DND-41 (cell line): Measurements from ENCODE around the gene PAX2.

Experiments
- ATAC-seq: fragments of 200-7000 bp; cut with Tn5 transposase; 3 replicates; pipeline ENCODE4 v1.9.1; 2021; ENCODE audit warnings: low read depth; ENCODE audit not compliant: insufficient read depth
- DNase-seq: peaks from one replicate; pipeline ENCODE4 v3.0.0-alpha.2; 2020
- H2AFZ ChIP-seq: 2 replicates; pipeline ENCODE4 v1.6.0; 2012; ENCODE audit warnings: low read depth, low read length
- H3K27ac ChIP-seq: 2 replicates; pipeline ENCODE4 v1.5.1; 2012; ENCODE audit warnings: low read length, inconsistent platforms
- H3K27me3 ChIP-seq: fragments of 200-600 bp; sonication (generic); 2 replicates; pipeline ENCODE4 v1.6.0; 2012; ENCODE audit warnings: low read length, mild to moderate bottlenecking, inconsistent platforms; ENCODE audit not compliant: insufficient read depth, poor library complexity
- H3K36me3 ChIP-seq: 2 replicates; pipeline ENCODE4 v1.5.1; 2012; ENCODE audit warnings: low read length, inconsistent platforms; ENCODE audit not compliant: insufficient read depth
- H3K4me1 ChIP-seq: 2 replicates; pipeline ENCODE4 v1.5.1; 2012; ENCODE audit warnings: mild to moderate bottlenecking, low read length; ENCODE audit not compliant: insufficient read depth
- H3K4me2 ChIP-seq: 2 replicates; pipeline ENCODE4 v1.6.0; 2012; ENCODE audit warnings: mild to moderate bottlenecking, moderate library complexity, low read length, inconsistent platforms; ENCODE audit not compliant: insufficient read depth
- H3K4me3 ChIP-seq, 2 experiments: fragments of 200-600 bp in 1 of 2; shearing (Covaris generic) in 1 of 2; 2 replicates each; pipeline ENCODE4 v1.5.1; 2012 to 2016; ENCODE audit warnings: inconsistent platforms in 2 of 2, low read length in 2 of 2, mild to moderate bottlenecking in 2 of 2, low read depth in 1 of 2, moderate library complexity in 1 of 2
- H3K79me2 ChIP-seq: 2 replicates; pipeline ENCODE4 v1.6.0; 2012; ENCODE audit warnings: low read length, inconsistent platforms; ENCODE audit not compliant: insufficient read depth
- H3K9ac ChIP-seq: 2 replicates; pipeline ENCODE4 v1.6.0; 2012; ENCODE audit warnings: low read depth, mild to moderate bottlenecking, inconsistent platforms, low read length, moderate library complexity
- H3K9me3 ChIP-seq: 2 replicates; pipeline ENCODE4 v1.5.1; 2012; ENCODE audit warnings: low read length, moderate library complexity, mild to moderate bottlenecking, inconsistent platforms; ENCODE audit not compliant: insufficient read depth, severe bottlenecking
- H4K20me1 ChIP-seq: 2 replicates; pipeline ENCODE4 v1.6.0; 2012; ENCODE audit warnings: low read length; ENCODE audit not compliant: insufficient read depth
- EZH2 ChIP-seq: IDR thresholded peaks from 3 replicates; pipeline ENCODE4 v1.6.1; 2012; ENCODE audit warnings: borderline replicate concordance, low read depth, mild to moderate bottlenecking, moderate library complexity, low read length, inconsistent platforms; ENCODE audit not compliant: severe bottlenecking
- TF ChIP-seq, protein P1 (sequence below): IDR thresholded peaks from 2 replicates; pipeline ENCODE4 v1.5.1; 2012; ENCODE audit warnings: borderline replicate concordance, low read length, moderate library complexity, mild to moderate bottlenecking; ENCODE audit not compliant: poor library complexity, severe bottlenecking; ENCODE audit errors: extremely low read depth

Gene PAX2

GRCh38 chr10:100728928-100729861 is 16.2 kb upstream of the PAX2 start:
- Histone ChIP-seq H4K20me1 (no peaks in the 10 kb centered on the region), H3K9ac (no peak overlapping the region), H3K27me3 (peaks cover 17% of the 10 kb centered on the region), H3K4me1 (no peaks in the 10 kb centered on the region), H3K9me3 (no peaks in the 10 kb centered on the region), H2AFZ (no peak overlapping the region), H3K27ac (no peak overlapping the region), H3K36me3 (no peaks in the 10 kb centered on the region), H3K79me2 (no peaks in the 10 kb centered on the region), H3K4me3 (no peak overlapping the region), H3K4me2 (no peak overlapping the region)
- DNase-seq (no peak), ATAC-seq (no peak)
- TF ChIP-seq, protein P1, sequence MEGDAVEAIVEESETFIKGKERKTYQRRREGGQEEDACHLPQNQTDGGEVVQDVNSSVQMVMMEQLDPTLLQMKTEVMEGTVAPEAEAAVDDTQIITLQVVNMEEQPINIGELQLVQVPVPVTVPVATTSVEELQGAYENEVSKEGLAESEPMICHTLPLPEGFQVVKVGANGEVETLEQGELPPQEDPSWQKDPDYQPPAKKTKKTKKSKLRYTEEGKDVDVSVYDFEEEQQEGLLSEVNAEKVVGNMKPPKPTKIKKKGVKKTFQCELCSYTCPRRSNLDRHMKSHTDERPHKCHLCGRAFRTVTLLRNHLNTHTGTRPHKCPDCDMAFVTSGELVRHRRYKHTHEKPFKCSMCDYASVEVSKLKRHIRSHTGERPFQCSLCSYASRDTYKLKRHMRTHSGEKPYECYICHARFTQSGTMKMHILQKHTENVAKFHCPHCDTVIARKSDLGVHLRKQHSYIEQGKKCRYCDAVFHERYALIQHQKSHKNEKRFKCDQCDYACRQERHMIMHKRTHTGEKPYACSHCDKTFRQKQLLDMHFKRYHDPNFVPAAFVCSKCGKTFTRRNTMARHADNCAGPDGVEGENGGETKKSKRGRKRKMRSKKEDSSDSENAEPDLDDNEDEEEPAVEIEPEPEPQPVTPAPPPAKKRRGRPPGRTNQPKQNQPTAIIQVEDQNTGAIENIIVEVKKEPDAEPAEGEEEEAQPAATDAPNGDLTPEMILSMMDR: no peak
- TF ChIP-seq EZH2: no peak

DNA sequence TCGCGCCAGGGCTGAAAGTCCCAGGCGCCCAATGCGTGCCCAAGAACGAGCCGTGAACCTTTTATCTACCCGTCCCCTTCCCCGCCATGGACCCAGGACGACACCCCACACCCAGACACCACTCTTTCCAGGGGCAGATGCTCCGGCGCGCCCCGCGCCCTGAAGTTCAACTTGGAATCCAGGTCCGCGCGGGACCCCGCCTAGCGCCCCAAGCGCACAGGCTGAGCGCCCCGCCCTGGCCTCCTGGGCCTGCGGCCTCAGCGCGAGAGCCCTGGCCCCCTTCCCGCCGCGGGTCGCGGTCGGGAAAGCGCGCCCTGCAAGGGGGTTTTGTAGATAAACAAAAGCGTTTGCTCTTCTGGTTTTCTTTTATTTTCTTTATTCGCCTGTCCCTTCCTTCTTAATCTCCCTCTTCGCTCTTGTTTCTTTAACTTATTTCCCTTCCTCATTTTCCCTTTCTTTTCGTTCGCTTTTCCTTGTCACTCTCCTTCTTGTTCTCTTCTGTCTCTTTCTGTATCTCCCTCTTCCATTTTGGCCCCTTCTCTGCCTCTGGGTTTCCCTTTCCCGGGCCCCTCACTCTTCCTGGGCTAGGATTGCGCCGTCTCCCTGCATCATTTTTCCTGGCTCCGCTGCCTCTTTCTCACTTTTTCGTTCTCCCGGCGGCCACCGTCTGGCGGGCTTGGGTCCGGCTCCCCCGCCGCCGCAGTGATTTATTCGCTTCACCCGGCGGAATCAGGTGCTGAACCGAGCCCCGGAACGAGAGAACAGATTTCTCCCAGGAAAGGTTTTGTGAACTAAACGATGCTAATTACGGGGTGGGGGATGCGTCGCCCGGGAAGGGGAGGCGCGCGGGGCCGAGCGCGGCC is 15.3 kb upstream of the PAX2 start:
- no peak for TF ChIP-seq EZH2
- TF ChIP-seq, protein P1: no peak
- H4K20me1 ChIP-seq: no peaks in the 10 kb centered on the region
- no peak overlapping the region for H3K4me2 ChIP-seq
- no peaks in the 10 kb centered on the region for H3K36me3 ChIP-seq
- no peak for DNase-seq
- no peak overlapping the region for H3K9ac ChIP-seq
- no peaks in the 10 kb centered on the region for H3K4me1 ChIP-seq
- H3K9me3 ChIP-seq: no peaks in the 10 kb centered on the region
- peaks cover 20% of the 10 kb centered on the region for H3K27me3 ChIP-seq
- H3K4me3 ChIP-seq: no peak overlapping the region
- H3K79me2 ChIP-seq: no peaks in the 10 kb centered on the region
- no peak overlapping the region for H2AFZ ChIP-seq
- no peak overlapping the region for H3K27ac ChIP-seq
- no peak for ATAC-seq

GRCh38 chr10:100730725-100731406 is 14.5 kb upstream of the PAX2 start:
- ATAC-seq (peak; percentile 71), DNase-seq (peak; percentile 40)
- Histone ChIP-seq H3K4me1 (no peaks in the 10 kb centered on the region), H2AFZ (no peak overlapping the region), H3K9ac (no peak overlapping the region), H4K20me1 (no peaks in the 10 kb centered on the region), H3K9me3 (no peaks in the 10 kb centered on the region), H3K27me3 (peaks cover 20% of the 10 kb centered on the region), H3K79me2 (no peaks in the 10 kb centered on the region), H3K36me3 (no peaks in the 10 kb centered on the region), H3K27ac (no peak overlapping the region), H3K4me2 (no peak overlapping the region), H3K4me3 (no peak overlapping the region)
- no peak for TF ChIP-seq EZH2
- TF ChIP-seq, protein P1: no peak
